Breast epithelium (tissue), 4 donors: ENCODE measurements around the gene CCDC175. TPM values are rescaled to one million over a fixed set of nuclear protein-coding genes. Genes with fewer than 3 reads are reported as not detected.

Experiments
- DNase-seq, 2 donors: peaks; one replicate each; pipeline ENCODE4 v3.0.0-alpha.2; 2019; ENCODE audit warnings: low spot score in 2 of 2
- H3K27ac ChIP-seq, 2 donors: fragments of 200-600 bp; sonication (generic) in 1 of 2; one replicate each; pipeline ENCODE4 v1.5.1; 2016 to 2019; ENCODE audit warnings: mild to moderate bottlenecking in 1 of 2
- H3K27me3 ChIP-seq, 2 donors: fragments of 200-600 bp; sonication (generic) in 1 of 2; one replicate each; pipeline versions ENCODE4 v1.5.1 to v1.6.0; 2017 to 2019; ENCODE audit warnings: control low read depth in 1 of 2, mild to moderate bottlenecking in 1 of 2
- H3K36me3 ChIP-seq: fragments of 200-600 bp; one replicate; pipeline ENCODE4 v1.5.1; 2019
- H3K4me1 ChIP-seq, 2 donors: fragments of 200-600 bp; sonication (generic); one replicate each; pipeline ENCODE4 v1.5.1; 2016 to 2019; ENCODE audit warnings: control low read depth in 1 of 2
- H3K4me3 ChIP-seq, 3 donors: fragments of 200-600 bp; sonication (generic); 1 replicate in 2 of 3; 2 replicates in 1 of 3; pipeline ENCODE4 v1.5.1; 2016 to 2019; ENCODE audit warnings: mild to moderate bottlenecking in 3 of 3, moderate library complexity in 2 of 3
- H3K9me3 ChIP-seq, 2 donors: fragments of 200-600 bp; sonication (generic) in 1 of 2; one replicate each; pipeline ENCODE4 v1.5.1; 2016 to 2019; ENCODE audit warnings: control low read depth in 1 of 2
- CTCF ChIP-seq, 3 donors: fragments of 450-650 bp; IDR thresholded peaks; one replicate each; pipeline ENCODE4 v1.5.1; 2016 to 2017; ENCODE audit warnings: antibody characterized with exemption in 3 of 3, mild to moderate bottlenecking in 3 of 3, moderate library complexity in 3 of 3
- POLR2A ChIP-seq: fragments of 450-650 bp; IDR thresholded peaks from one replicate; pipeline ENCODE4 v1.6.1; 2016; ENCODE audit warnings: antibody characterized with exemption, mild to moderate bottlenecking, moderate library complexity
- POLR2AphosphoS5 ChIP-seq, 3 donors: sonication (generic); formaldehyde crosslinking; IDR thresholded peaks; one replicate each; pipeline ENCODE4 v1.6.1; 2017; ENCODE audit warnings: antibody characterized with exemption in 3 of 3
- intact Hi-C: fragments of 100-400 bp; cut with DNase I; formaldehyde crosslinking; loops from one replicate; pipeline ENCODE4 v1.15.1; 2023; ENCODE audit warnings: low total_unique reads
- total RNA-seq, 3 donors: library from RNA; depleted of rRNA; stranded (reverse); fragments of >200 nt; gene quantifications; one replicate each; pipeline ENCODE4 v1.1.0, GENCODE V29; 2016

Gene CCDC175
- total RNA-seq, 3 donors from 2014 or later, result 0.33 TPM; not detected in 2

- no peak for TF ChIP-seq POLR2A
- no peak for TF ChIP-seq POLR2AphosphoS5 (IDR thresholded peaks at IDR 0.05)
- TF ChIP-seq CTCF (IDR thresholded peaks at IDR 0.05), result no peak
- Histone ChIP-seq H3K27ac (no peak overlapping the region), H3K4me3 (no peak overlapping the region), H3K4me1 (no peaks in the 10 kb centered on the region), H3K27me3 (no peaks in the 10 kb centered on the region), H3K9me3 (no peaks in the 10 kb centered on the region), H3K36me3 (no peaks in the 10 kb centered on the region)
- intact Hi-C loops, result no loop called here
- no peak for DNase-seq
Measured at GRCh38 chr14:59566725-59567124, 9.9 kb downstream of the CCDC175 start.

DNA sequence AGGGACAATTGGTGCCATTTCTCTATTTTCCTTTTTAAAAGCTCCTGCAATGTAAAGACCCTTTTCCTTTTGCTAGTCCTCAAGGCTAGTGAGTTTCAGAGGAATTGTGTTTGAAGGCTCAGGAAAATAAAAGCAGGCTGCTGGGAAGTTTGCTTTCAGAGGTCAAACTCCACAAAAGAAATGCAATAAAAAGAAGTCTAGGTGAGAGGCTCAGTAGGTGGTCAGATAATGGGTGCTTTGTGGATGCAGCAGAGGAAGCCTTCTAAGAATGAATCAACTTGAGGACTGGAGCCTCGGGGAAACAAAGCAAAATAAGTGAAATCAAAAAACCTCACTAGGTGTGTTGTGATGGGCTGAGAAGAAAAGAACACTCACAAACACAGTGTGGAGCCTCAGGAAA, 10.3 kb downstream of the CCDC175 start:
- Histone ChIP-seq H3K36me3 (no peaks in the 10 kb centered on the region), H3K4me3 (no peak overlapping the region), H3K9me3 (no peaks in the 10 kb centered on the region), H3K27ac (no peak overlapping the region), H3K4me1 (no peaks in the 10 kb centered on the region), H3K27me3 (no peaks in the 10 kb centered on the region)
- DNase-seq, result no peak
- intact Hi-C loops, result no loop called here
- TF ChIP-seq CTCF (IDR thresholded peaks at IDR 0.05) (no peak), POLR2AphosphoS5 (IDR thresholded peaks at IDR 0.05) (no peak), POLR2A (no peak)

DNA sequence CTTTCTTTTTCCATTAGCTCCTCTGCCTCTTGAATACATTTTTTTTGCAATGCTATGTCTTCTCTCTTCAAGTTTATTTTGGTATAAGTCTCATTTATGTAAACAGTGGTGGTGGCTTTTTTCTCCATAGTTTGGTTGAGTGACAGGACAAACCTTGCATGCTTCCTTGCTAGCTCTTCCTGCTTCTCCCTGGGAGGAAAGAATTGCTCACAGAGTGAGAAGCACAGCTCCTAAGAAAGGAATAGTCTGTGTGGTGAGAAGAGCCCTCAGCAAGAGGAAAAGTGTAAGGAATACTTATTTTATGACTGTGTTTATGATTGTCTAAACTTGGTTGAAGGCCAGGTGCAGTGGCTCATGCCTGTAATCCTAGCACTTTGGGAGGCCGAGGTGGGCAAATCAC, 11.5 kb downstream of the CCDC175 start:
- no peak for DNase-seq
- TF ChIP-seq POLR2AphosphoS5 (IDR thresholded peaks at IDR 0.05), result no peak
- no peak overlapping the region for H3K27ac ChIP-seq
- H3K4me1 ChIP-seq, result no peaks in the 10 kb centered on the region
- no peaks in the 10 kb centered on the region for H3K36me3 ChIP-seq
- H3K27me3 ChIP-seq, result no peaks in the 10 kb centered on the region
- no peak overlapping the region for H3K4me3 ChIP-seq
- intact Hi-C loops, result no loop called here
- no peaks in the 10 kb centered on the region for H3K9me3 ChIP-seq

GRCh38 chr14:59564366-59564765, 12.2 kb downstream of the CCDC175 start:
- intact Hi-C loops, result no loop called here
- TF ChIP-seq POLR2A (no peak), POLR2AphosphoS5 (IDR thresholded peaks at IDR 0.05) (no peak)
- DNase-seq, result no peak
- Histone ChIP-seq H3K27ac (no peak overlapping the region), H3K4me3 (no peak overlapping the region), H3K36me3 (no peaks in the 10 kb centered on the region), H3K4me1 (no peaks in the 10 kb centered on the region), H3K9me3 (no peaks in the 10 kb centered on the region), H3K27me3 (no peaks in the 10 kb centered on the region)

- intact Hi-C loops, result no loop called here
- no peak overlapping the region for H3K4me3 ChIP-seq
- H3K27me3 ChIP-seq, result no peaks in the 10 kb centered on the region
- no peak for DNase-seq
- no peak overlapping the region for H3K27ac ChIP-seq
- TF ChIP-seq POLR2AphosphoS5 (IDR thresholded peaks at IDR 0.05) (no peak), POLR2A (no peak), CTCF (IDR thresholded peaks at IDR 0.05) (no peak)
- H3K4me1 ChIP-seq, result no peaks in the 10 kb centered on the region
- H3K36me3 ChIP-seq, result no peaks in the 10 kb centered on the region
- H3K9me3 ChIP-seq, result no peaks in the 10 kb centered on the region
Measured at GRCh38 chr14:59547310-59547709, 29.3 kb downstream of the CCDC175 start.

GRCh38 chr14:59543873-59544272, 32.7 kb downstream of the CCDC175 start:
- no peaks in the 10 kb centered on the region for H3K36me3 ChIP-seq
- TF ChIP-seq POLR2AphosphoS5 (IDR thresholded peaks at IDR 0.05) (no peak), POLR2A (no peak), CTCF (IDR thresholded peaks at IDR 0.05) (no peak)
- H3K27me3 ChIP-seq, result no peaks in the 10 kb centered on the region
- no peak overlapping the region for H3K4me3 ChIP-seq
- DNase-seq, result no peak
- intact Hi-C loops, result no loop called here
- H3K27ac ChIP-seq, result no peak overlapping the region
- H3K4me1 ChIP-seq, result no peaks in the 10 kb centered on the region
- no peaks in the 10 kb centered on the region for H3K9me3 ChIP-seq
